ENCODE data around the gene PTPRO.

Gene PTPRO

DNA sequence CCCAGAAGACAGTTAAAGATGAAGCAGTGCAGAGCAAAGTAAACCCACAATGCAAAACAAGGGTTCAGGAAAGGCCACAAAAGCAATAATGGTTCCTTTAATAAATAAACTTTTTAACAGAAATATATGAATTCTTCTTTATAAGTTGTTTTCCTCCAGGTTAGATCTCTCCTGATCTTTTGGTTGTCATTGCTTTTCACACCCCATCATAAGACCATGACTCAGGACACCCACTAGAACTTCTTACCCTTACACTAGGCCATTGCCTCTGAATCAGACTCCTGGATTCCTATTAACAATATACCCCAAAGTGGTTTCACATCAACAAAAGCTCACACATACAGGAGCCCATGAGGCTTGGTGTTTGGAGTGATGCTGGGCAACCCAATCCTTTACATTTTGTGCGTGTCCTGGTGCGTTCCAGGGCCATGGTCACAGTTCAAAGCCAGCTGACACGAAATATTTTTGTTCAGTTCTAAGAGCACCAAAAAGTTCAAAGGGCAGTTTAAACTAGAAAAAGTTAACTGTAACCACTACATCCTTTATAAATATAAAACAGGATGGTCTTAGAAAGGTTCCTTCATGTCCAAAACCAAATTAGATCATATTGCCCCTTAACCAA lies 279.9 kb downstream of the PTPRO start:
- Histone ChIP-seq H3F3A (ENCODE audit: control insufficient read depth, insufficient read depth) (no peaks in the 10 kb centered on the region), H4K20me1 (ENCODE audit: control insufficient read depth, insufficient read depth, low read depth, low read length) (no peaks in the 10 kb centered on the region), H3K4me3 (ENCODE audit: low read length) (no peak overlapping the region), H3K27ac (ENCODE audit: low read depth, low read length) (no peak overlapping the region), H3K9me3 (ENCODE audit: control insufficient read depth, insufficient read depth, low read length) (no peaks in the 10 kb centered on the region), H3K27me3 (ENCODE audit: control insufficient read depth, low read length) (peaks cover 6% of the 10 kb centered on the region), H3K36me3 (ENCODE audit: control insufficient read depth, low read length) (no peaks in the 10 kb centered on the region), H3K9me2 (replicated peaks; ENCODE audit: control insufficient read depth, low read length) (no peaks in the 10 kb centered on the region), H3K4me1 (ENCODE audit: control insufficient read depth, low read length) (no peaks in the 10 kb centered on the region), H3K4me2 (ENCODE audit: low read length) (no peak overlapping the region), H3K79me2 (ENCODE audit: control insufficient read depth, low read length) (no peaks in the 10 kb centered on the region)
- TF ChIP-seq, protein P1, sequence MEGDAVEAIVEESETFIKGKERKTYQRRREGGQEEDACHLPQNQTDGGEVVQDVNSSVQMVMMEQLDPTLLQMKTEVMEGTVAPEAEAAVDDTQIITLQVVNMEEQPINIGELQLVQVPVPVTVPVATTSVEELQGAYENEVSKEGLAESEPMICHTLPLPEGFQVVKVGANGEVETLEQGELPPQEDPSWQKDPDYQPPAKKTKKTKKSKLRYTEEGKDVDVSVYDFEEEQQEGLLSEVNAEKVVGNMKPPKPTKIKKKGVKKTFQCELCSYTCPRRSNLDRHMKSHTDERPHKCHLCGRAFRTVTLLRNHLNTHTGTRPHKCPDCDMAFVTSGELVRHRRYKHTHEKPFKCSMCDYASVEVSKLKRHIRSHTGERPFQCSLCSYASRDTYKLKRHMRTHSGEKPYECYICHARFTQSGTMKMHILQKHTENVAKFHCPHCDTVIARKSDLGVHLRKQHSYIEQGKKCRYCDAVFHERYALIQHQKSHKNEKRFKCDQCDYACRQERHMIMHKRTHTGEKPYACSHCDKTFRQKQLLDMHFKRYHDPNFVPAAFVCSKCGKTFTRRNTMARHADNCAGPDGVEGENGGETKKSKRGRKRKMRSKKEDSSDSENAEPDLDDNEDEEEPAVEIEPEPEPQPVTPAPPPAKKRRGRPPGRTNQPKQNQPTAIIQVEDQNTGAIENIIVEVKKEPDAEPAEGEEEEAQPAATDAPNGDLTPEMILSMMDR (IDR thresholded peaks at IDR 0.05; ENCODE audit: low read depth, low read length, poor library complexity, severe bottlenecking) = no peak
- TF ChIP-seq EZH2phosphoT487 (IDR thresholded peaks at IDR 0.05; ENCODE audit: borderline replicate concordance, low read length) = no peak

DNA sequence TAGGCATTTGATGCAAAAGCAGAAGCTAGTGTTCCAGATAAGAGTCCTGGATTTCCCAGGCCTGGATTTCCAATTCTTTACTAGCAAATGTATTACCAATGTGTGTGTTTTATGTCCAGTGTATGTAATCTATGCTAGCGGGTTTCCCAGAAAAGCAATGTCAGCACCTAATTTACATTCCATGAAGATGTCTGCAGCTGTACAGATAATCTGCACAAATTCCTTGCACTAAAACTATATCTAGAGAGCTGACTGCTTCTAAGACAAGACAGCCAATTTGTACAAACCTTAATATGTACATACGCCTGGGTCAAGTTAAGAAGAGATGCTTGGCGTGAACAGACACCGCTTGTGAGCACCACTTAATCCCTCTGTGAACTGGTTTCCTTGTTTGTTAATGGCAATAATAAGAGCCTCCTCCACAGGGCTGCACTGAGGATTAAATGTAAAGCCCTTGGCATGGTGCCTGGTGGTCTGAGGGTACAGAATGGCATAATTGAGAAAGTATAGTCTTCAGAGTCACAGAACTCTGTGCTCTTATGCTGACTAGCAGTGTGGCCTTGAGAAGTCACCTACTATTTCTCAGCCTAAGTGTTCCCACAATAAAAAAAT lies 281.3 kb downstream of the PTPRO start:
- Histone ChIP-seq H3K4me3 (ENCODE audit: low read length) (no peak overlapping the region), H3K27ac (ENCODE audit: low read depth, low read length) (no peak overlapping the region), H3K4me1 (ENCODE audit: control insufficient read depth, low read length) (no peaks in the 10 kb centered on the region), H3K9me2 (replicated peaks; ENCODE audit: control insufficient read depth, low read length) (no peaks in the 10 kb centered on the region), H3K4me2 (ENCODE audit: low read length) (no peak overlapping the region), H4K20me1 (ENCODE audit: control insufficient read depth, insufficient read depth, low read depth, low read length) (no peaks in the 10 kb centered on the region), H3K9me3 (ENCODE audit: control insufficient read depth, insufficient read depth, low read length) (no peaks in the 10 kb centered on the region), H3K36me3 (ENCODE audit: control insufficient read depth, low read length) (no peaks in the 10 kb centered on the region), H3K27me3 (ENCODE audit: control insufficient read depth, low read length) (no peaks in the 10 kb centered on the region; the same call in 1 of the 2 replicates), H3F3A (ENCODE audit: control insufficient read depth, insufficient read depth) (no peaks in the 10 kb centered on the region), H3K79me2 (ENCODE audit: control insufficient read depth, low read length) (no peaks in the 10 kb centered on the region)
- TF ChIP-seq, protein P1 (IDR thresholded peaks at IDR 0.05; ENCODE audit: low read depth, low read length, poor library complexity, severe bottlenecking) = no peak
- no peak for TF ChIP-seq EZH2phosphoT487 (IDR thresholded peaks at IDR 0.05; ENCODE audit: borderline replicate concordance, low read length)

DNA sequence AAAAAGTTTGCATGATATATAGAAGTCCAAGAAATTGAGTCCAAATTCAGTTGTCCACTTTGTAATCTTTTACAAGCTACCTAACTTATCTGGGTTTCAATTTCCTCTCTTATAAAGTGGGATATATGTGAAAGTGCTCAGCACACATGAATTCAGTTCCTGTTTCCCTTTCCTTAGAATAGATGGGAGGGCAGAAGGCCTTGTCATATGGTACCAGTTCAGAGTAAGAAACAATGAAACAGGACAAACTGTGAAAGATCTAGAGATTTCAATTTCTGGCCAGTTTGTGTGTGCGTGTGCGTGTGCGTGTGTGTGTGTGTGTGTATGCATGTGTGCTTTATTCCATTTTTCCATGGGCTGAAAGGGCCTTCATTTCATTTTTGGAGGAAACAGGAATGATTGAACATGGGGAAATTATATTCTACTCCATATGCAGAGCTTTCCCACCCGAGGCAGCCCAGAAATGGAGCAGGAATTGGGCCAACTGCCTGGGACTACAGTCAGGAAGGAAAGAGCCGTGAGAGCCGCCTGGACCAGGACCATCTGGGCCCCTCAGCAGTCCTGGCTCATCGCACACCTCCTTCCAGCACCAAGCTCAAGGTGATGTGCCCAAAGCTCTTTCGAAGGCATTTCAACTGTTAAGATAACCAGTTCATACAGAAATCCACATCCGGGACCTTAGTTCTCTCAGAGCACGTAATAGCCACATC lies 283.7 kb downstream of the PTPRO start:
- Histone ChIP-seq H3K79me2 (ENCODE audit: control insufficient read depth, low read length) (no peaks in the 10 kb centered on the region), H3F3A (ENCODE audit: control insufficient read depth, insufficient read depth) (no peaks in the 10 kb centered on the region), H4K20me1 (ENCODE audit: control insufficient read depth, insufficient read depth, low read depth, low read length) (no peaks in the 10 kb centered on the region), H3K4me2 (ENCODE audit: low read length) (no peak overlapping the region), H3K9me2 (replicated peaks; ENCODE audit: control insufficient read depth, low read length) (no peaks in the 10 kb centered on the region; the same call in 1 of the 2 replicates), H3K4me3 (ENCODE audit: low read length) (no peak overlapping the region), H3K36me3 (ENCODE audit: control insufficient read depth, low read length) (no peaks in the 10 kb centered on the region), H3K27ac (ENCODE audit: low read depth, low read length) (no peak overlapping the region), H3K9me3 (ENCODE audit: control insufficient read depth, insufficient read depth, low read length) (no peaks in the 10 kb centered on the region), H3K27me3 (ENCODE audit: control insufficient read depth, low read length) (no peaks in the 10 kb centered on the region), H3K4me1 (ENCODE audit: control insufficient read depth, low read length) (no peaks in the 10 kb centered on the region)
- no peak for TF ChIP-seq EZH2phosphoT487 (IDR thresholded peaks at IDR 0.05; ENCODE audit: borderline replicate concordance, low read length)
- TF ChIP-seq, protein P1 (IDR thresholded peaks at IDR 0.05; ENCODE audit: low read depth, low read length, poor library complexity, severe bottlenecking) = no peak
